Measurements from ENCODE around the gene NEURL1.

Gene NEURL1

DNA sequence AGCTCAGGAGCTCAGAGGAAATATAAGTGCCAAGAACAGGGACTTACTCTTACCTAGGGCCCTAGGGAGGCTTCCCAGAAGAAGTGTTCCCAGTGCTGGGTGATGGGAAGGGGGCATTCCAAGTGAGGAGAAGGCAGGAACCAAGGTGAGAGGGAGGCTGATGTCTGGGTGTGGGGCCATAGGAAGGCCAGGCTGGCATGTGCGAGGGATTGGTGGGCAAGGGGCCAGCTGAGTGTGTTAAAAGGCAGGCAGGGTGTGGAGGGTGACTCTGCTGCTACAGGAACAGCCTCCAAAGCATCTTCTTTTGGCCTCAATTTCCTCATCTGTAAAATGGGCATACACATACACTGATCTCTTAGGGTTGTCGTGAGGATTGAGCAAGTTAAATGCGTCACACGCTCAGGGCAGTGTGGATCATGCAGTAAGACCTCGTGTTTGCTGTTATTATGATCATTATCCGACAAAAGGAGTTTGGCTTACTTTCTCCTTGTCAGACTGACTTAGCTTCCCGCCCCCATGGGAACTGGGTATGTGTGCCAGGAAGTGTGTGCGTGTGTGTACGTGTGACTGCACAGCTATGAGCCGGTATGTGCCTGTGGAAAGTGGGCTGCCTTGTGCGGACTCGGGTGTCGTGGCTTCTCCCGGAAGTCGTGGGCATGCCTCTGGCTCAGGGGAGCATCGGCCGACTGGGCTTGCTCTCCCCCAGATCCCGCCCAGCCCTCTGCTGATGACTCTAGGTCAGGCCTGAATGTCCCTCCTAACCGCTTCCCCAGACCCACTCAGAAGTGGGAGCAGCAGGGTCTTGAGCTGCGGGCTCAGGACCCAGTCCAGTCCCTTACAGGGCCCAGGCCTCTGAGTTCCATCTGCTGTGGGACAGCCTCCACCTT lies 59.6 kb downstream of the NEURL1 start:
- H3K4me3 ChIP-seq (ENCODE audit: low read depth, low read length), result no peak overlapping the region
- DNase-seq (ENCODE audit: low read depth), result no peak
- TF ChIP-seq, protein P1, sequence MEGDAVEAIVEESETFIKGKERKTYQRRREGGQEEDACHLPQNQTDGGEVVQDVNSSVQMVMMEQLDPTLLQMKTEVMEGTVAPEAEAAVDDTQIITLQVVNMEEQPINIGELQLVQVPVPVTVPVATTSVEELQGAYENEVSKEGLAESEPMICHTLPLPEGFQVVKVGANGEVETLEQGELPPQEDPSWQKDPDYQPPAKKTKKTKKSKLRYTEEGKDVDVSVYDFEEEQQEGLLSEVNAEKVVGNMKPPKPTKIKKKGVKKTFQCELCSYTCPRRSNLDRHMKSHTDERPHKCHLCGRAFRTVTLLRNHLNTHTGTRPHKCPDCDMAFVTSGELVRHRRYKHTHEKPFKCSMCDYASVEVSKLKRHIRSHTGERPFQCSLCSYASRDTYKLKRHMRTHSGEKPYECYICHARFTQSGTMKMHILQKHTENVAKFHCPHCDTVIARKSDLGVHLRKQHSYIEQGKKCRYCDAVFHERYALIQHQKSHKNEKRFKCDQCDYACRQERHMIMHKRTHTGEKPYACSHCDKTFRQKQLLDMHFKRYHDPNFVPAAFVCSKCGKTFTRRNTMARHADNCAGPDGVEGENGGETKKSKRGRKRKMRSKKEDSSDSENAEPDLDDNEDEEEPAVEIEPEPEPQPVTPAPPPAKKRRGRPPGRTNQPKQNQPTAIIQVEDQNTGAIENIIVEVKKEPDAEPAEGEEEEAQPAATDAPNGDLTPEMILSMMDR (IDR thresholded peaks at IDR 0.05; ENCODE audit: control insufficient read depth, extremely low read depth, insufficient read depth), result no peak

DNA sequence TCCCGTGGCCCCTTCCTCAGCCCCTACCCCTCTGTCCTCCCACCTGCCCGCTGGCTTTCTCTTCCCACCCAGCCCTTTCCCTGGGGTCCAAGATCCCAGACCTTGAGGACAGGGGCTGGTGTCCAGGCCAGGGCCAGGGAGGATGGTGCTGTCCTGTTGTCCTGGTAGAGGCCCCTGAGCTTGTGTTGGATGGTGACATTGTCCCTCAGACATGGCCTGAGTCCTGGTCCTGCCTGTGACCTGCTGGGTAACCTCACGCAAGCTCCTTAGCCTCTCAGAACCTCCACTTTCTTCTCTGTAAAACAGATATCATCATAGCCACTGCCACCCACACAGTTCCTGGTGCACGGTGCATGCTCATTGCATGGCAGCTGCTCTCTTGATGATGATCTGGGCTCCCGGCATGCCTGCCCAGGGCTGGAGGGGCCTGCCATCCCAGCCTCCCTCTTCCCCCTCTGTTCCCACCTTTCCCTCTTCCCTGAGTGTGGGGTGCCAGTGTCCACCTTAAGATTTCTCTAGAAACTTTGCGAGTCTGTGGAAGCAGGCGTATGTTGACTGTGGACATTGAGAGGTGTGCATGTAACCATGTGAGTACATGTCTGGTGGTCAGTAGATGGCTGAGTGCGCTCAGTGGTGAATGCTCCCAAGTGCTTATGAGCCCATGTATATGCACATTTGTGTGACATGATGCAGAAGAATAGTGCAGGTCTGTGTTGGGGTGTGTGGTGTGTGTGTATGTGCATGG lies 60.4 kb downstream of the NEURL1 start:
- TF ChIP-seq, protein P1 (IDR thresholded peaks at IDR 0.05; ENCODE audit: control insufficient read depth, extremely low read depth, insufficient read depth), result no peak
- no peak overlapping the region for H3K4me3 ChIP-seq (ENCODE audit: low read depth, low read length)
- no peak for DNase-seq (ENCODE audit: low read depth)

DNA sequence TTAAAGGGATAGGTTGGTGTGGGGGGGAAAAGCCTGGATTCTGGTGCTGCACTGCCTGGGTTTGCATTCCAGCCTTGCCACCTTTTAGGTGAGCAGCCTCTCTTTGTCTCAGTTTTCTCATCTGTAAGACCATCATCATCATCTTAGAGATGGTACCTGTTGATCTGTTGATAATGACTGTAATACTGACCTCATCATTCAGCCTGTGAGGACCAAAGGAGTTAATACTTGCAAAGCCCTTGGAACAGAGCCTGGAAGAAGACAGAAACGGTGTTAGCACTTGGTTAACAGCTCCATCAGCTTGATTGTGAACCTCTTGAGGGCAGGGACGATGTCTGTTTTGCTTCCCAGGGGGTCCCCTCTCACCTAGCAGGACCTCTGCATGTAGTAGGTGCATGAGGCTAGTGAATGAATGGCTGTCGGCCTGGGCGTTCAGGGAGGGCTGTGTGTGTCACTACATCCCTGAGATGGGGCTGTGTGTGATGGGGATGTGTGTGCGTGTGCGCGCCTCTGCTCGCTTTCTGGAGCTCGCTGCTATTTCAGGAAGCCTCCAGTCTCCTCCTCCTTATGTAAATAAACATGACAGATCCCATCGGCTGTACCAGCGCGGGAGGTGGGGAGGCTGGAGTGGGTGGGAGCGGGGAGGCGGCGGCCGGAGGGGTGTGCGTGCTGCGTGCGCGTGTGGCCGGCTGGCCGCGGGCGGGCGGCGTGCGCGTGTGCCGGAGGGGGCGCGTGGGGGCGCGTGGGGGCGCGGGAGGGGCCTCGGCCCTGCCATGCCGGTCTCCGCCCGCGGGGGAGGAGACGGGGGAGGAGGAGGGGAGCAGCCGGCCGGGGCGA lies 61.2 kb downstream of the NEURL1 start:
- peak overlapping the region; percentile 38 for H3K4me3 ChIP-seq (ENCODE audit: low read depth, low read length)
- DNase-seq (ENCODE audit: low read depth), result no peak
- TF ChIP-seq, protein P1 (IDR thresholded peaks at IDR 0.05; ENCODE audit: control insufficient read depth, extremely low read depth, insufficient read depth), result no peak

DNA sequence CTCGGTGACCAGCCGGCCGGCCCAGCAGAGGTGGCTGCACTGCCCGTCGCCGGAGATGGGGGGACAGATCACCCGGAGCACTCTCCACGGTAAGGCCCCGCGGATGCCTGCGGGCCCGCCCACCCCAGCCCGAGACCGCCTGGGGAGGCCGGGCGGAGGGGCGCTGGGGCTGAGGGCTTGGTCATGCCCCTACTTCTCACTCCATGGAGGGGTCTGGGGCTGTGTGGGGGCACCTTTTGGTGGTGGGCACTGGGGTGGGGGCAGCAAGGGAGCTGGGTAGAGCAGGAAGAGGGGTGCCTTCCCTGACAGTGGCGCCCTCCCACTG lies 61.8 kb downstream of the NEURL1 start:
- TF ChIP-seq, protein P1 (IDR thresholded peaks at IDR 0.05; ENCODE audit: control insufficient read depth, extremely low read depth, insufficient read depth), result no peak
- DNase-seq (ENCODE audit: low read depth), result no peak
- peak overlapping the region; percentile 38 for H3K4me3 ChIP-seq (ENCODE audit: low read depth, low read length)

DNA sequence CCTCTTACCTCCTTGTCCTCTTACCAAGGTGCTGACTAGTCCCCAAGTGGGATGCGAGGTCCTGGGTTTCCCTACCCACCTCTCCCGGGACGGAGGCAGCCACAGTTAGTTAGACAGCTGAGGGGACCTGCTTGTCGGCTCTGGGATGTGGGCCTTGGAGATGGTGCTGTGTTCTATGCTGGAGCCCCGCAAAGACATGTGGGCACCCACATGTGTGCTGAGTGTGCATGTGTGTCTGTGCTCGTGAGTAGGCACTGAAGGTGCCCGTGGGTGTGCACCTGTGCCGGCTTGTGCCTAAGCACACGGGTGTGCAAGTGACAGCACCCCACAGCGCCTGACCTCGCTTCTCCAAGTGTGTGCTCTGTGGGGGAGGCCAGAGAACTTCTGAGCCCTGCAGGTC lies 62.2 kb downstream of the NEURL1 start:
- no peak for DNase-seq (ENCODE audit: low read depth)
- peak overlapping the region; percentile 38 for H3K4me3 ChIP-seq (ENCODE audit: low read depth, low read length)
- TF ChIP-seq, protein P1 (IDR thresholded peaks at IDR 0.05; ENCODE audit: control insufficient read depth, extremely low read depth, insufficient read depth), result no peak

DNA sequence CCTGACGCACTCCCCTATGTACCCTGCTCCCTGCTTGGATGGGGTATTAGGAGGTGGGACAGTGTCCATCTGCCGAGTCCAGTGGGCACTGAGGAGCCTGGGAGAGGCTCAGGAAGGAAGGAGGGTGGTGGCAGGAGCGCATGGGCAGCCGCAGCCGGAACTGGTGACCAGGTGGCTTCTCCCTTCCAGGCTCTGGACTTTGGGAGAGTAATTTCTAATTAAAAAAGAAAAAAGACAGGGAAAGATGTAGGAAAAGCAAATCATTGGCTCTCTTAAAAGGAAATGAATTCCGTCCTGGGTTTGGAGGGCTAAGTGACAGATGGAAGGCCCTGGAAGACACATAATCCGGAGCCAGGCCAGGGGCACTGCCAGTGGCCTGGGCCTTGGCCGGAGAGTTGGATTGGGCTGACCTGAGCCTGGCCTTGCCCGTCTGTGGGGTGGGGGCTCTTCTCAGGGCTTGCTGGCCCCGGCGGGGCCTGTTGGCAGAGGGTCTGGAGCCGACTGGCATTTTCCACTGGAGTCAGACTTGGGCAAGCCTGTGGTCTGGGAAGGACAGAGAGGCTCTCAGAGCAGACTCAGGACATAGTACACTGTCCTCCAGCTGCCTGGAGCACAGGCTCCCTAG lies 63.0 kb downstream of the NEURL1 start:
- TF ChIP-seq, protein P1 (IDR thresholded peaks at IDR 0.05; ENCODE audit: control insufficient read depth, extremely low read depth, insufficient read depth), result no peak
- no peak overlapping the region for H3K4me3 ChIP-seq (ENCODE audit: low read depth, low read length)
- no peak for DNase-seq (ENCODE audit: low read depth)

All from LNCaP clone FGC (cell line).